Chondrocyte (in vitro differentiated cells): ENCODE measurements around the gene ZNF727. TPM values are rescaled to one million over a fixed set of nuclear protein-coding genes. Genes with fewer than 3 reads are reported as not detected.
A peak's percentile ranks its signal among the peaks of the same experiment; 100 is the strongest.
"Not testable (repeated sequence)": the region's sequence is repeated elsewhere in the genome, so short reads cannot be mapped to it uniquely, and the experiment has no call there.

Experiments used
- DNase-seq: peaks from one replicate; pipeline ENCODE4 v3.0.0; 2021; ENCODE audit warnings: mixed read lengths, low spot score
- H3K27ac Mint-ChIP-seq: one replicate; pipeline ENCODE4 v1.8.0; 2021; ENCODE audit warnings: mild to moderate bottlenecking, moderate library complexity, mixed read lengths; ENCODE audit not compliant: unreplicated experiment
- H3K27me3 Mint-ChIP-seq: 2 replicates; pipeline ENCODE4 v1.8.0; 2021; ENCODE audit warnings: low read depth, mixed read lengths
- H3K36me3 Mint-ChIP-seq: 2 replicates; pipeline ENCODE4 v1.8.0; 2021; ENCODE audit warnings: low read depth, mixed read lengths
- H3K4me1 Mint-ChIP-seq: 2 replicates; pipeline ENCODE4 v1.8.0; 2021; ENCODE audit warnings: low read depth, mild to moderate bottlenecking, mixed read lengths
- H3K4me3 Mint-ChIP-seq: one replicate; pipeline ENCODE4 v1.8.0; 2021; ENCODE audit warnings: mild to moderate bottlenecking, moderate library complexity, mixed read lengths; ENCODE audit not compliant: unreplicated experiment
- H3K9me3 Mint-ChIP-seq: 2 replicates; pipeline ENCODE4 v1.8.0; 2021; ENCODE audit warnings: low read depth, mixed read lengths
- long read RNA-seq: library from polyadenylated mRNA; stranded (forward); transcript quantifications from one replicate; pipeline ENCODE4 v2.0.0, GENCODE V29; 2021
- total RNA-seq: library from RNA; stranded (reverse); gene quantifications from 3 replicates; pipeline ENCODE4 v1.2.1, GENCODE V29; 2021
- TF ChIP-seq, protein P1 (sequence below): fragments of 200-600 bp; sonication (generic); IDR thresholded peaks from 2 replicates; pipeline ENCODE4 v1.5.0; 2021; ENCODE audit warnings: antibody characterized with exemption, mild to moderate bottlenecking, moderate library complexity

ZNF727 gene
- not detected in 3 replicates for total RNA-seq
- long read RNA-seq, result 0 reads

DNA sequence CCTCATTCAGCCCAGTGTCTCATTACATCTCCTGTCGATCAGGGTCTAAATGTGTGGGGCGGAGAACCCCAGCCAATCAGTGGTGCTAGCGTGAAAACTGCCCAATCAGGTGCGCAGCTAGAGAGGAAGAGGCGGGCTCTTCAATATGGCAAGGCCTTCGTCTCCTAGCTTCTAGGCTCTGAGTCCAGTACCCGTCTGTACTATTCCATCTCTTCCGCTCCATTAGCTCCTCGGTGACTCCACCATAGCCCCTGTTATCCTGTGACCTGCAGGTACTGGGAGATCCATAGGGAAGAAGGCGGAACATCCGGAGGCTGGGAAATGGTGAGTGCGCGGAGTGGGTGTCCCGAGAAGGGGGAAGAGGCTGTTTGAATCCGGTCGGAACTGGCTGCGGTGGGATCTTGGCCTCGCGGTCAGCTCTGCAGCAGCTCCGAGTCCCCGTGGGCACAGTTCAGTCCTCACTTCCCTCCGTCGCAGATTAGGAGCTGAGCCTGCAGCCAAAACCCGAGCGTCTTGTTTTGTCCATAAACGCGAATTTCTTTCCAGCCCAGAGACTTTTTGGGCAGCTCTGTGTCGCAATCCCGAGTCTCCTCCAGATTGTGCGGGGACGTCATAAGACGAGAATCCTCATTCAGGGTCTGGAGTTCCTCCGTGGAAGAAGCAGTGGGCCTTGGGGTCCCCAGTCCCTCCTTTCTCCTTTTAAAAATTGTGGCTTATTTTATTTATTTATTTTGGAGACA lies at the start of gene ZNF727:
Gene ZNF727 (plus strand): TSS at position 134 of the 740 bp plus-strand sequence. CDS start 188 bp downstream, at position 322.
- TF ChIP-seq, protein P1, sequence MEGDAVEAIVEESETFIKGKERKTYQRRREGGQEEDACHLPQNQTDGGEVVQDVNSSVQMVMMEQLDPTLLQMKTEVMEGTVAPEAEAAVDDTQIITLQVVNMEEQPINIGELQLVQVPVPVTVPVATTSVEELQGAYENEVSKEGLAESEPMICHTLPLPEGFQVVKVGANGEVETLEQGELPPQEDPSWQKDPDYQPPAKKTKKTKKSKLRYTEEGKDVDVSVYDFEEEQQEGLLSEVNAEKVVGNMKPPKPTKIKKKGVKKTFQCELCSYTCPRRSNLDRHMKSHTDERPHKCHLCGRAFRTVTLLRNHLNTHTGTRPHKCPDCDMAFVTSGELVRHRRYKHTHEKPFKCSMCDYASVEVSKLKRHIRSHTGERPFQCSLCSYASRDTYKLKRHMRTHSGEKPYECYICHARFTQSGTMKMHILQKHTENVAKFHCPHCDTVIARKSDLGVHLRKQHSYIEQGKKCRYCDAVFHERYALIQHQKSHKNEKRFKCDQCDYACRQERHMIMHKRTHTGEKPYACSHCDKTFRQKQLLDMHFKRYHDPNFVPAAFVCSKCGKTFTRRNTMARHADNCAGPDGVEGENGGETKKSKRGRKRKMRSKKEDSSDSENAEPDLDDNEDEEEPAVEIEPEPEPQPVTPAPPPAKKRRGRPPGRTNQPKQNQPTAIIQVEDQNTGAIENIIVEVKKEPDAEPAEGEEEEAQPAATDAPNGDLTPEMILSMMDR, result no peak
- Mint-ChIP-seq H3K4me1 (no peaks in the 10 kb centered on the region), H3K36me3 (peaks cover 3% of the 10 kb centered on the region), H3K9me3 (peaks cover 62% of the 10 kb centered on the region), H3K27ac (no peak within 1 kb of the TSS), H3K27me3 (no peaks in the 10 kb centered on the region), H3K4me3 (no peak within 1 kb of the TSS)
- DNase-seq, result no peak

DNA sequence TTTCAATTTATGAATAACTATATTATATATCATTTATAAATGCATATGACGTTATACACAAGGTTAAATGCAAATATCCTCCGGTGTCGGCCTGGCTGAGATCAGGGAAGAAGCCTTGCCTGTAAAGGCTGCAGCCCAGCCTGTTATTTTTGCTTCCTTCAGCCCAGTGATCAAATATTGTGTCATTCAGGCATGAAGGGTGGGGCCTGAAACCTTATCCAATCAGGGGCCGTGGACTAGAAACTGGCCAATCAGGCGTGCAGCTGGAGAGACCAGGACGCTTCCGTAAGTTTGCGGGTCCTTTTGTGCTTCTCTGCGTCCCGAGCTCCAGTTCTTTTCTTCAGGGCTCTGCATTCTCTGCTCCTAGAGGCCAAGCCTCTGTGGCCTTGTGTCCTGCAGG lies 46.7 kb upstream of the ZNF727 start, which contains the start of gene ZNF722:
Gene ZNF722 (plus strand): TSS at position 301 of the 400 bp plus-strand sequence. CDS start 113 bp downstream, outside the sequence.
- peaks cover 47% of the 10 kb centered on the region for H3K9me3 Mint-ChIP-seq
- TF ChIP-seq, protein P1, result no peak
- H3K36me3 Mint-ChIP-seq, result peaks cover 3% of the 10 kb centered on the region
- no peaks in the 10 kb centered on the region for H3K4me1 Mint-ChIP-seq
- H3K4me3 Mint-ChIP-seq, result no peak within 1 kb of the TSS
- no peak within 1 kb of the TSS for H3K27ac Mint-ChIP-seq
- no peak for DNase-seq
- no peaks in the 10 kb centered on the region for H3K27me3 Mint-ChIP-seq

DNA sequence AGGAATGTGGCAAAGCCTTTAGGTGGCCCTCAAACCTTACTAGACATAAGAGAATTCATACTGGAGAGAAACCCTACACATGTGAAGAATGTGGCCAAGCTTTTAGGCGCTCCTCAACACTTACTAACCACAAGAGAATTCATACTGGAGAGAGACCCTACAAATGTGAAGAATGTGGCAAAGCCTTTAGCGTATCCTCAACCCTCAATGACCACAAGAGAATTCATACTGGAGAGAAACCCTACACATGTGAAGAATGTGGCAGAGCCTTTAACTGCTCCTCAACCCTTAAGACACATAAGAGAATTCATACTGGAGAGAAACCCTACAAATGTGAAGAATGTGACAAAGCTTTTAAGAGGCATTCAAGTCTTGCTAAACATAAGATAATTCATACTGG lies 29.7 kb upstream of the ZNF727 start:
- H3K4me1 Mint-ChIP-seq, H3K4me3 Mint-ChIP-seq, DNase-seq, H3K27ac Mint-ChIP-seq, H3K27me3 Mint-ChIP-seq: not testable (repeated sequence)
- H3K9me3 Mint-ChIP-seq, result peaks cover 68% of the 10 kb centered on the region
- H3K36me3 Mint-ChIP-seq, result peaks cover 11% of the 10 kb centered on the region

DNA sequence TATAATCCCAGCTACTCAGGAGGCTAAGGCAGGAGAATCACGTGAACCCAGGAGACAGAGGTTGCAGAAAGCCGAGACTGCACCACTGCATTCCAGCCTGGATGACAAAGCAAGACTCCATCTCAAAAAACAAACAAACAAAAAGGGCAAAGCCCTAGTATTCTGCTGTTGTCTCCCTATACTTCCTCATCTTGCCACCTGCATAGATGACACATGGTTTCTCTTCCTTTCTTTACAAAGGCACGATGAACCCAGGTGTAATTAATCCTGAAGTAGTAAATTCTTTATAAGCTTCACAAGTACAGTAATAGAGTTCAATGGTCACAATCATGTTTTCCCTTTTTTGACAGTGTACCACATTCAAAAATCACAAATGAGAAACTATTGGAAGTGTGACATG lies 9.8 kb upstream of the ZNF727 start:
- no peak for DNase-seq
- peaks cover 3% of the 10 kb centered on the region for H3K36me3 Mint-ChIP-seq
- no peaks in the 10 kb centered on the region for H3K27me3 Mint-ChIP-seq
- TF ChIP-seq, protein P1, result no peak
- H3K4me1 Mint-ChIP-seq, result no peaks in the 10 kb centered on the region
- no peak overlapping the region for H3K27ac Mint-ChIP-seq
- peaks cover 80% of the 10 kb centered on the region for H3K9me3 Mint-ChIP-seq
- H3K4me3 Mint-ChIP-seq, result no peak overlapping the region

DNA sequence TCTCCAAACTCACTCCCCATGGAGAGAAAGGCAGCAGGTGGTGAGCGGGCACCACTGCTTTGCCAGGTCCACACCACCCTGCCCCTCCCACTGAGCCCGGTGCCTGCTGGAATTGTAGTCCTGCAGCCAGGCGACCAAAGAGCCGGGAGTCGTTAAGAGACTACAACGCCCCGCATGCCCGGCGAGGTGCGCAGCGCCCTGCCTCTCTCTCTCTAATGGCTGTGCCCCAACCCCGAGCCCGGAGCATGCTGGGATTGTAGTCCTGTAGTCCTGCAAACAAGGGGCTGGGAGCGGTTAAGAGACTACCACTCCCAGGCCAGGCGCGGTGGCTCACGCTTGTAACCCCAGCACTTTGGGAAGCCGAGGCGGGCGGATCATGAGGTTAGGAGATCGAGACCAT lies 8.1 kb upstream of the ZNF727 start:
- no peaks in the 10 kb centered on the region for H3K4me1 Mint-ChIP-seq

More for the DNA sequence above, 8.1 kb upstream of the ZNF727 start:
- Mint-ChIP-seq H3K27ac (no peak overlapping the region), H3K4me3 (no peak overlapping the region), H3K27me3 (no peaks in the 10 kb centered on the region), H3K9me3 (peaks cover 72% of the 10 kb centered on the region), H3K36me3 (peaks cover 3% of the 10 kb centered on the region)
- TF ChIP-seq, protein P1, result no peak
- peak; percentile 91 for DNase-seq
